Thyroid gland (tissue), 4 donors: ENCODE measurements around the gene TRABD2A.

Experiments
- POLR2A ChIP-seq, 2 donors: fragments of 450-650 bp; IDR thresholded peaks; one replicate each; pipeline ENCODE4 v1.6.1; 2017; ENCODE audit warnings: antibody characterized with exemption in 2 of 2, mild to moderate bottlenecking in 2 of 2, moderate library complexity in 1 of 2
- TF ChIP-seq, protein P1 (sequence below), 6 experiments: fragments of 200-600 bp in 3 of 6; fragments of 450-650 bp in 3 of 6; sonication (generic) in 3 of 6; IDR thresholded peaks; one replicate each; pipeline ENCODE4 v1.5.1; 2016 to 2019; ENCODE audit warnings: antibody characterized with exemption in 6 of 6, mild to moderate bottlenecking in 2 of 6, inconsistent platforms in 1 of 6, moderate library complexity in 1 of 6

DNA sequence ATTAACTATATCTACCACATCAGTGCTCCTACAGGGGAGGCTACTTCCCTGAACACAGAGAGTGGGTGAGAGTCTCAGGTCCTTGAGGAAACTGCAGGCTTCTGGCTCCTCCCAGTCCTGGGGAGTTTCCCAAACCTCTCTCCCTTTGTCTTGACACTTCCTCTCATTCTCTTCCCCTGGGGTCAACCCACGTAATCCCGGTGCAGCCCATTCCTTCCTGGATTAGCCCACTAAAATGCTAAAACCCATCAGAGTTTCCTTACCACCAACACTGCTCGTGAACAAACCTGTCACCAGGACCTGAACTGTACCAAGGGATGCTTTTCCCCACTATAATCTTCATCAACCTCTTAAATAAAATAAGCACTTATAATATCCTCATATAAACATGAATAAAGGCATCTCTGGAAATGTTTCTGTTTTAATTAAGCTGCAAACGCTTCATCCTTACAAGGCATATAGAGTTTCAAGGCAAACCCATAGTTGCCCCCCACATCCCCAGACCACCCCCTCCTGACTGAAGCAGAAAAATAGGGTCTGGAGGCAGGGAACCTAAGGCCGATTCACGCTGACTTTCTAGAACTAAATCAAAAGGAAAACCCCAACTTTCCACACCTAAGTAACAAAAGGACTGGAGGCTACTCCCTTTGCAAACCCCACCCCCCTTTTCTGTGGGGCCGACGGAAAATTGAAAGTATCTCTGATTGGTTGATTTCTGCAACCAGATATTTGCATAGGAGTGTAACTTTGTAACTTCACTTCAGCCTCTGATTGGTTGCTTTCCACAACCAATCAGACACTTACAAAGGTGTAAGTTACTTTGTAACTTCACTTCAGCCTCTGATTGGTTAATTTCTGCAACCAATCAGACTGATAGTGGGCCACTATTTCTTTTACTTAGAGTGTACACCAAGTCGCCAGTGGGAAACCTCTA is 43.6 kb upstream of the TRABD2A start:
- TF ChIP-seq POLR2A (IDR thresholded peaks at IDR 0.05), result no peak
- TF ChIP-seq, protein P1, sequence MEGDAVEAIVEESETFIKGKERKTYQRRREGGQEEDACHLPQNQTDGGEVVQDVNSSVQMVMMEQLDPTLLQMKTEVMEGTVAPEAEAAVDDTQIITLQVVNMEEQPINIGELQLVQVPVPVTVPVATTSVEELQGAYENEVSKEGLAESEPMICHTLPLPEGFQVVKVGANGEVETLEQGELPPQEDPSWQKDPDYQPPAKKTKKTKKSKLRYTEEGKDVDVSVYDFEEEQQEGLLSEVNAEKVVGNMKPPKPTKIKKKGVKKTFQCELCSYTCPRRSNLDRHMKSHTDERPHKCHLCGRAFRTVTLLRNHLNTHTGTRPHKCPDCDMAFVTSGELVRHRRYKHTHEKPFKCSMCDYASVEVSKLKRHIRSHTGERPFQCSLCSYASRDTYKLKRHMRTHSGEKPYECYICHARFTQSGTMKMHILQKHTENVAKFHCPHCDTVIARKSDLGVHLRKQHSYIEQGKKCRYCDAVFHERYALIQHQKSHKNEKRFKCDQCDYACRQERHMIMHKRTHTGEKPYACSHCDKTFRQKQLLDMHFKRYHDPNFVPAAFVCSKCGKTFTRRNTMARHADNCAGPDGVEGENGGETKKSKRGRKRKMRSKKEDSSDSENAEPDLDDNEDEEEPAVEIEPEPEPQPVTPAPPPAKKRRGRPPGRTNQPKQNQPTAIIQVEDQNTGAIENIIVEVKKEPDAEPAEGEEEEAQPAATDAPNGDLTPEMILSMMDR (IDR thresholded peaks at IDR 0.05), result no peak
